Measurements from ENCODE around the gene NPAS2.

DNA sequence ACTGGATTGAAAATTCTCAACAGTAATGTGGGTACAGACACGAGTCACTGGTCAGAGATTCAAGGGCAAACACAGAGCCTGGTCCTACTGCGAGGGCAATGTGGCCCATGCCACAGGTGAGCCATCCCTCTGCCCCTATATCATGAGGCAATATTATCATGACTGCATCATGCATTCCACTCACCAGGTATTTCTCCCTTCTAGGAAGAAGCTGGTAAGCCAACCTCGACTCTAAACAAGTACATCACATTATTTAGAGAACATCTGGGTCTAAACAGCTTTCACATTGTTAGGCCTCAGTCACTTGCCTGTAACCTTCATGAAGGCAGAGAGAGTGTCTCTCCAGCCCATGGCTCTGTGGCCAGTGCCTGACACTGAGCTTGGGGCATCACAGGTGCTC lies 167.6 kb downstream of the NPAS2 start:
- TF ChIP-seq, protein P1, sequence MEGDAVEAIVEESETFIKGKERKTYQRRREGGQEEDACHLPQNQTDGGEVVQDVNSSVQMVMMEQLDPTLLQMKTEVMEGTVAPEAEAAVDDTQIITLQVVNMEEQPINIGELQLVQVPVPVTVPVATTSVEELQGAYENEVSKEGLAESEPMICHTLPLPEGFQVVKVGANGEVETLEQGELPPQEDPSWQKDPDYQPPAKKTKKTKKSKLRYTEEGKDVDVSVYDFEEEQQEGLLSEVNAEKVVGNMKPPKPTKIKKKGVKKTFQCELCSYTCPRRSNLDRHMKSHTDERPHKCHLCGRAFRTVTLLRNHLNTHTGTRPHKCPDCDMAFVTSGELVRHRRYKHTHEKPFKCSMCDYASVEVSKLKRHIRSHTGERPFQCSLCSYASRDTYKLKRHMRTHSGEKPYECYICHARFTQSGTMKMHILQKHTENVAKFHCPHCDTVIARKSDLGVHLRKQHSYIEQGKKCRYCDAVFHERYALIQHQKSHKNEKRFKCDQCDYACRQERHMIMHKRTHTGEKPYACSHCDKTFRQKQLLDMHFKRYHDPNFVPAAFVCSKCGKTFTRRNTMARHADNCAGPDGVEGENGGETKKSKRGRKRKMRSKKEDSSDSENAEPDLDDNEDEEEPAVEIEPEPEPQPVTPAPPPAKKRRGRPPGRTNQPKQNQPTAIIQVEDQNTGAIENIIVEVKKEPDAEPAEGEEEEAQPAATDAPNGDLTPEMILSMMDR (conservative IDR thresholded peaks at IDR 0.05; ENCODE audit: low read length) = no peak
- no peak for TF ChIP-seq EZH2phosphoT487 (IDR thresholded peaks at IDR 0.05; ENCODE audit: borderline replicate concordance)

All from Loucy (cell line).